IMR-90 (cell line): ENCODE measurements around the gene IL1R2. TPM values are rescaled to one million over a fixed set of nuclear protein-coding genes. Genes with fewer than 3 reads are reported as not detected.

Experiments used
- ATAC-seq: fragments of 200-7000 bp; cut with Tn5 transposase; 2 replicates; pipeline ENCODE4 v1.9.1; 2020; ENCODE audit warnings: low read depth, mild to moderate bottlenecking, moderate library complexity
- BruUV-seq: library from RNA; stranded (reverse); fragments of 400-500 nt; replicated peaks from 2 replicates; lab custom pipeline; 2021; lab: Mats Ljungman, UMichigan
- CTCF ChIA-PET: fragments of 300-600 bp; formaldehyde crosslinking; extraction: SDS; loops from one replicate; lab custom pipeline; 2021; ENCODE audit warnings: antibody characterized with exemption; lab: Yijun Ruan, JAX
- POLR2A ChIA-PET: fragments of 300-600 bp; sonication (Branson Sonifier 250); formaldehyde crosslinking; loops from one replicate; lab custom pipeline; 2022; ENCODE audit warnings: antibody characterized with exemption; ENCODE audit not compliant: unreplicated experiment; lab: Charles Lee
- DNase-seq: peaks from one replicate; pipeline ENCODE4 v3.0.0; 2013
- H2AFZ ChIP-seq: replicated peaks from 2 replicates; pipeline ENCODE3; 2013; ENCODE audit warnings: low read length, mild to moderate bottlenecking; ENCODE audit not compliant: poor library complexity
- H2AK5ac ChIP-seq: 2 replicates; pipeline ENCODE4 v1.6.1; 2013; ENCODE audit warnings: low read depth, low read length, inconsistent platforms
- H2AK9ac ChIP-seq: replicated peaks from 2 replicates; pipeline ENCODE3; 2013; ENCODE audit warnings: mild to moderate bottlenecking, low read depth, low read length, moderate library complexity; ENCODE audit not compliant: poor library complexity
- H2BK120ac ChIP-seq: 2 replicates; pipeline ENCODE4 v1.6.1; 2013; ENCODE audit warnings: low read depth, low read length, inconsistent platforms
- H2BK15ac ChIP-seq: 3 replicates; pipeline ENCODE4 v1.6.1; 2013; ENCODE audit warnings: low read depth, low read length, inconsistent platforms
- H2BK20ac ChIP-seq: 2 replicates; pipeline ENCODE4 v1.6.1; 2013; ENCODE audit warnings: low read depth, mild to moderate bottlenecking, inconsistent platforms, low read length, moderate library complexity
- H2BK5ac ChIP-seq: 2 replicates; pipeline ENCODE4 v1.6.1; 2013; ENCODE audit warnings: mild to moderate bottlenecking, low read depth, low read length, inconsistent platforms; ENCODE audit not compliant: poor library complexity, severe bottlenecking
- H3K14ac ChIP-seq: replicated peaks from 2 replicates; pipeline ENCODE4 v1.6.1; 2013; ENCODE audit warnings: low read depth, low read length, inconsistent platforms
- H3K18ac ChIP-seq: 2 replicates; pipeline ENCODE4 v1.6.1; 2013; ENCODE audit warnings: low read depth, low read length, control low read depth
- H3K23ac ChIP-seq: 2 replicates; pipeline ENCODE4 v1.6.1; 2013; ENCODE audit warnings: low read depth, low read length, inconsistent platforms
- H3K27ac ChIP-seq: 2 replicates; pipeline ENCODE4 v1.5.1; 2013; ENCODE audit warnings: mild to moderate bottlenecking, control low read depth, low read length; ENCODE audit not compliant: insufficient read depth
- H3K27me3 ChIP-seq: 2 replicates; pipeline ENCODE4 v1.6.1; 2013; ENCODE audit warnings: low read length; ENCODE audit not compliant: control insufficient read depth, insufficient read depth
- H3K36me3 ChIP-seq: 2 replicates; pipeline ENCODE4 v1.6.1; 2013; ENCODE audit warnings: low read length, mixed read lengths; ENCODE audit not compliant: control insufficient read depth, insufficient read depth
- H3K4ac ChIP-seq: 2 replicates; pipeline ENCODE4 v1.6.1; 2013; ENCODE audit warnings: low read depth, low read length, inconsistent platforms
- H3K4me1 ChIP-seq: 2 replicates; pipeline ENCODE4 v1.6.1; 2013; ENCODE audit warnings: low read length, mixed read lengths; ENCODE audit not compliant: control insufficient read depth, insufficient read depth
- H3K4me2 ChIP-seq: 2 replicates; pipeline ENCODE4 v1.6.1; 2013; ENCODE audit warnings: low read depth, mild to moderate bottlenecking, control low read depth, low read length, moderate library complexity
- H3K4me3 ChIP-seq: 2 replicates; pipeline ENCODE4 v1.5.1; 2013; ENCODE audit warnings: low read depth, mild to moderate bottlenecking, control low read depth, low read length, moderate library complexity; ENCODE audit not compliant: insufficient read depth
- H3K56ac ChIP-seq: 2 replicates; pipeline ENCODE4 v1.6.1; 2013; ENCODE audit warnings: low read length, inconsistent platforms; ENCODE audit not compliant: insufficient read depth; ENCODE audit errors: extremely low read depth
- H3K79me1 ChIP-seq, 2 experiments: 2 replicates each; pipeline ENCODE4 v1.6.1; 2013; ENCODE audit warnings: low read length in 2 of 2, inconsistent platforms in 1 of 2, low read depth in 1 of 2
- H3K9ac ChIP-seq: 2 replicates; pipeline ENCODE4 v1.6.1; 2013; ENCODE audit warnings: low read depth, low read length, control low read depth
- H3K9me1 ChIP-seq: 2 replicates; pipeline ENCODE4 v1.6.1; 2013; ENCODE audit warnings: low read length, inconsistent platforms; ENCODE audit not compliant: insufficient read depth
- H3K9me3 ChIP-seq: 2 replicates; pipeline ENCODE4 v1.6.1; 2013; ENCODE audit warnings: low read length; ENCODE audit not compliant: control insufficient read depth, insufficient read depth
- H4K20me1 ChIP-seq: 2 replicates; pipeline ENCODE4 v1.6.1; 2013; ENCODE audit warnings: low read length, inconsistent platforms; ENCODE audit not compliant: insufficient read depth
- H4K5ac ChIP-seq: 2 replicates; pipeline ENCODE4 v1.6.1; 2013; ENCODE audit warnings: mild to moderate bottlenecking, low read depth, low read length, control low read depth
- H4K8ac ChIP-seq, 2 experiments: 2 replicates each; pipeline ENCODE4 v1.6.1; 2013; ENCODE audit warnings: low read depth in 2 of 2, low read length in 2 of 2, control low read depth in 1 of 2, inconsistent platforms in 1 of 2
- H4K91ac ChIP-seq: 2 replicates; pipeline ENCODE4 v1.6.1; 2013; ENCODE audit warnings: low read depth, low read length, inconsistent platforms; ENCODE audit not compliant: insufficient read depth
- CHD1 ChIP-seq: IDR thresholded peaks from 2 replicates; pipeline ENCODE4 v1.6.1; 2012; ENCODE audit warnings: low read depth, low read length, improper control_type of control experiment
- MAZ ChIP-seq: IDR thresholded peaks from 2 replicates; pipeline ENCODE4 v1.6.1; 2012; ENCODE audit warnings: low read depth, mild to moderate bottlenecking, low read length, improper control_type of control experiment, moderate library complexity, borderline replicate concordance
- POLR2A ChIP-seq: IDR thresholded peaks from 2 replicates; pipeline ENCODE4 v1.6.1; 2012; ENCODE audit warnings: mild to moderate bottlenecking, low read depth, low read length
- RFX5 ChIP-seq: IDR thresholded peaks from 2 replicates; pipeline ENCODE4 v1.8.0; 2012; ENCODE audit warnings: low read depth, mild to moderate bottlenecking, low read length, moderate library complexity
- SMC3 ChIP-seq: fragments of 150-350 bp; IDR thresholded peaks from 2 replicates; pipeline ENCODE4 v1.6.1; 2016; ENCODE audit warnings: low read depth, mild to moderate bottlenecking, antibody characterized with exemption, low read length, moderate library complexity
- dilution Hi-C: fragments of 300-500 bp; cut with HindIII; formaldehyde crosslinking; loops from one replicate; pipeline ENCODE4 v1.14.3; 2018; ENCODE audit warnings: low sequenced_read_pairs; ENCODE audit not compliant: unreplicated experiment
- in situ Hi-C: fragments of 300-500 bp; cut with MboI; formaldehyde crosslinking; loops from 3 replicates; pipeline ENCODE4 v1.14.3; 2019; ENCODE audit warnings: low sequenced_read_pairs, inconsistent platforms, mixed read lengths
- intact Hi-C: fragments of 100-400 bp; cut with micrococcal nuclease; formaldehyde crosslinking; loops from 2 replicates; pipeline ENCODE4 v1.10.0; 2022
- polyA plus RNA-seq, 3 experiments: library from polyadenylated mRNA; depleted of rRNA; stranded (reverse); fragments of >200 nt; gene quantifications; 2 replicates each; pipeline ENCODE4 v1.2.3, GENCODE V29; 2012; ENCODE audit warnings: low replicate concordance in 1 of 3
- total RNA-seq: library from RNA; depleted of rRNA; stranded (reverse); fragments of >200 nt; gene quantifications from 2 replicates; pipeline ENCODE4 v1.2.3, GENCODE V29; 2012; rRNA removed
- TF ChIP-seq, protein P1 (sequence below): conservative IDR thresholded peaks from 2 replicates; pipeline ENCODE4 v1.5.1; 2012; ENCODE audit warnings: mild to moderate bottlenecking, low read depth, low read length, improper control_type of control experiment

Gene IL1R2
- total and polyA plus RNA-seq, 2 of the 4 experiments (the other 2 are of a cell fraction) = not detected

DNA sequence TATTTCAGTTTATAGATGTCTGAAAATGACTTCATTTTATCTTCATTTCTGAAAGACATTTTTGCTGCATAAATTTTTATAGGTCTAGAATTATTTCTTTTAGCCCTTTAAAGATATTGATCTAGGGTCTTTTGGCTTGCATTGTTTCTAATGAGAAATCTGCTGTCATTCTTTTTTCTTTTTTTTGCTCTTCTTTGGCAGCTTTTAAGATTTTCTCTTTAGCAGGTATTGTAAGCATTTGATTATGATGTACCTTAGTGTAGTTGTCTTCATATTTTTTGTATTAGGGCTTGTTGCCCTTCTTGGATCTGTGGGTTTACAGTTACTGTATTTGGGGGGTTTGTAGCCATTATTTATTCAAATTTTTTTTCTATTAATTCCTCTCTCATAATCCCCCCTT, 84.8 kb downstream of the IL1R2 start:
- intact Hi-C loops (no loop called here), in situ Hi-C loops (no loop called here), dilution Hi-C loops (no loop called here)
- Histone ChIP-seq H2BK15ac (no peak overlapping the region), H3K4me3 (no peak overlapping the region), H3K27ac (no peak overlapping the region), H3K9me3 (no peaks in the 10 kb centered on the region), H2AK9ac (no peak overlapping the region), H2BK20ac (no peak overlapping the region), H3K9me1 (peaks cover 13% of the 10 kb centered on the region), H2AK5ac (no peak overlapping the region), H3K36me3 (no peaks in the 10 kb centered on the region), H3K4me1 (peaks cover 4% of the 10 kb centered on the region), H3K56ac (no peak overlapping the region), H2BK120ac (no peak overlapping the region), H4K91ac (no peak overlapping the region), H3K4ac (no peak overlapping the region), H3K23ac (no peak overlapping the region), H2BK5ac (no peak overlapping the region), H3K9ac (no peak overlapping the region), H2AFZ (no peak overlapping the region), H3K27me3 (no peaks in the 10 kb centered on the region), H3K4me2 (no peak overlapping the region), H4K5ac (no peak overlapping the region), H3K14ac (no peak overlapping the region), H3K18ac (no peak overlapping the region), H3K79me1 (peaks cover 0 to 11% of the 10 kb centered on the region in 2 experiments; a peak in 2 of 4 replicates), H4K20me1 (no peaks in the 10 kb centered on the region), H4K8ac (no peak overlapping the region)
- ATAC-seq (no peak), DNase-seq (no peak)
- CTCF ChIA-PET = no interaction called here
- POLR2A ChIA-PET = no interaction called here
- no TSS peak for BruUV-seq
- TF ChIP-seq POLR2A (no peak), SMC3 (no peak), MAZ (no peak), CHD1 (no peak), RFX5 (no peak)
- TF ChIP-seq, protein P1, sequence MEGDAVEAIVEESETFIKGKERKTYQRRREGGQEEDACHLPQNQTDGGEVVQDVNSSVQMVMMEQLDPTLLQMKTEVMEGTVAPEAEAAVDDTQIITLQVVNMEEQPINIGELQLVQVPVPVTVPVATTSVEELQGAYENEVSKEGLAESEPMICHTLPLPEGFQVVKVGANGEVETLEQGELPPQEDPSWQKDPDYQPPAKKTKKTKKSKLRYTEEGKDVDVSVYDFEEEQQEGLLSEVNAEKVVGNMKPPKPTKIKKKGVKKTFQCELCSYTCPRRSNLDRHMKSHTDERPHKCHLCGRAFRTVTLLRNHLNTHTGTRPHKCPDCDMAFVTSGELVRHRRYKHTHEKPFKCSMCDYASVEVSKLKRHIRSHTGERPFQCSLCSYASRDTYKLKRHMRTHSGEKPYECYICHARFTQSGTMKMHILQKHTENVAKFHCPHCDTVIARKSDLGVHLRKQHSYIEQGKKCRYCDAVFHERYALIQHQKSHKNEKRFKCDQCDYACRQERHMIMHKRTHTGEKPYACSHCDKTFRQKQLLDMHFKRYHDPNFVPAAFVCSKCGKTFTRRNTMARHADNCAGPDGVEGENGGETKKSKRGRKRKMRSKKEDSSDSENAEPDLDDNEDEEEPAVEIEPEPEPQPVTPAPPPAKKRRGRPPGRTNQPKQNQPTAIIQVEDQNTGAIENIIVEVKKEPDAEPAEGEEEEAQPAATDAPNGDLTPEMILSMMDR = no peak

Other genes starting within 250 kb of the IL1R2 start
- gene IL1R1, start 150.8 kb downstream of the IL1R2 start, total RNA-seq = 6.5 and 8.1 TPM in 2 replicates
- gene IL1R1, start 150.8 kb downstream of the IL1R2 start, polyA plus RNA-seq (2012; rRNA removed) = 11.3 and 13.8 TPM in 2 replicates
- gene IL1RL2, start 195.1 kb downstream of the IL1R2 start, total RNA-seq = 0.28 and 0.36 TPM in 2 replicates
- gene IL1RL2, start 195.1 kb downstream of the IL1R2 start, polyA plus RNA-seq (2012; rRNA removed) = 0.09 and 0.26 TPM in 2 replicates